ENCODE results near the gene TIGD3. TPM values are rescaled to one million over a fixed set of nuclear protein-coding genes. Genes with fewer than 3 reads are reported as not detected.

Gene TIGD3
- total and polyA plus RNA-seq, 9 of the 15 experiments (the other 6 are each of a cell fraction or from before 2014, with no cell fraction given) = 0.06 to 1.3 (median 0.56) TPM

DNA sequence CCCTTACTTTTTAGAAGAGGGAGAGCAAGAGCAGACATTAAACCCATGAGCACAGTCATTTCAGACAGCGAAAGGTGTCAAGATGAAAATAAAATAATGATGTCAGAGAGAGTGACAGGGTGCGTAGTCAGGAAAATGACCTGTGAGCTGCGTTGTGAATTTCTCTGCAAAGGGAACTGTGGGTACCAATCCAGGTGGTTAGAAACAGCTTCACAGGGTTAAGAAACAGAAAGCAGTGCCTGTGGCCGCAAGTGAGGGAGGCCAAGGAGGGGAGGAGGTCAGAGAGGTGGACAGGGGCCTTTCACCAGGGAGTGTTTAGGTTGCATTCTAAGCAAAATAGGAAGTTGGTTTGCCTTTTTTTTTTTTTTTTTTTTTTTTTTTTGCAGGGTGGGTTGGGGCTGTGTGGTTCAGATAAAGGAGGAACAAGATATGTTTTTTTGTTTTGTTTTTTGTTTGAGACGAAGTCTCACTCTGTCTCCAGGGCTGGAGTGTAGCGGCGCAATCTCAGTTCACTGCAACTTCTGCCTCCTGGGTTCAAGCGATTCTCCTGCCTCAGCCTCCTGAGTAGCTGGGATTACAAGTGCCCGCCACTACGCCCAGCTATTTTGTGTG lies 7.9 kb downstream of the TIGD3 start (continued):
- no peak for TF ChIP-seq ZBTB40 (IDR thresholded peaks at IDR 0.05)
- TF ChIP-seq ZBTB40 (CRISPR knock-in tag; IDR thresholded peaks at IDR 0.05) = no peak
- no peak for TF ChIP-seq CEBPB (tag; IDR thresholded peaks at IDR 0.05)
- TF ChIP-seq CBX3 (IDR thresholded peaks at IDR 0.05; ENCODE audit: borderline replicate concordance in 1 of 2, low read length in 2 of 2) = no peak
- TF ChIP-seq, protein P1, sequence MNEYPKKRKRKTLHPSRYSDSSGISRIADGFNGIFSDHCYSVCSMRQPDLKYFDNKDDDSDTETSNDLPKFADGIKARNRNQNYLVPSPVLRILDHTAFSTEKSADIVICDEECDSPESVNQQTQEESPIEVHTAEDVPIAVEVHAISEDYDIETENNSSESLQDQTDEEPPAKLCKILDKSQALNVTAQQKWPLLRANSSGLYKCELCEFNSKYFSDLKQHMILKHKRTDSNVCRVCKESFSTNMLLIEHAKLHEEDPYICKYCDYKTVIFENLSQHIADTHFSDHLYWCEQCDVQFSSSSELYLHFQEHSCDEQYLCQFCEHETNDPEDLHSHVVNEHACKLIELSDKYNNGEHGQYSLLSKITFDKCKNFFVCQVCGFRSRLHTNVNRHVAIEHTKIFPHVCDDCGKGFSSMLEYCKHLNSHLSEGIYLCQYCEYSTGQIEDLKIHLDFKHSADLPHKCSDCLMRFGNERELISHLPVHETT (CRISPR knock-in tag; conservative IDR thresholded peaks at IDR 0.05 in 1 of 2, IDR thresholded peaks at IDR 0.05 in 1 of 2) = peak in 1 of 2 experiments; percentile 67; a peak in 2 of 4 replicates
- TF ChIP-seq ZNF232 (CRISPR knock-in tag; IDR thresholded peaks at IDR 0.05) = no peak
- TF ChIP-seq, protein P2, sequence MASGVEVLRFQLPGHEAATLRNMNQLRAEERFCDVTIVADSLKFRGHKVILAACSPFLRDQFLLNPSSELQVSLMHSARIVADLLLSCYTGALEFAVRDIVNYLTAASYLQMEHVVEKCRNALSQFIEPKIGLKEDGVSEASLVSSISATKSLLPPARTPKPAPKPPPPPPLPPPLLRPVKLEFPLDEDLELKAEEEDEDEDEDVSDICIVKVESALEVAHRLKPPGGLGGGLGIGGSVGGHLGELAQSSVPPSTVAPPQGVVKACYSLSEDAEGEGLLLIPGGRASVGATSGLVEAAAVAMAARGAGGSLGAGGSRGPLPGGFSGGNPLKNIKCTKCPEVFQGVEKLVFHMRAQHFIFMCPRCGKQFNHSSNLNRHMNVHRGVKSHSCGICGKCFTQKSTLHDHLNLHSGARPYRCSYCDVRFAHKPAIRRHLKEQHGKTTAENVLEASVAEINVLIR (CRISPR knock-in tag; IDR thresholded peaks at IDR 0.05) = no peak
- TF ChIP-seq, protein P3, sequence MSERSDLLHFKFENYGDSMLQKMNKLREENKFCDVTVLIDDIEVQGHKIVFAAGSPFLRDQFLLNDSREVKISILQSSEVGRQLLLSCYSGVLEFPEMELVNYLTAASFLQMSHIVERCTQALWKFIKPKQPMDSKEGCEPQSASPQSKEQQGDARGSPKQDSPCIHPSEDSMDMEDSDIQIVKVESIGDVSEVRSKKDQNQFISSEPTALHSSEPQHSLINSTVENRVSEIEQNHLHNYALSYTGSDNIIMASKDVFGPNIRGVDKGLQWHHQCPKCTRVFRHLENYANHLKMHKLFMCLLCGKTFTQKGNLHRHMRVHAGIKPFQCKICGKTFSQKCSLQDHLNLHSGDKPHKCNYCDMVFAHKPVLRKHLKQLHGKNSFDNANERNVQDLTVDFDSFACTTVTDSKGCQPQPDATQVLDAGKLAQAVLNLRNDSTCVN (CRISPR knock-in tag; IDR thresholded peaks at IDR 0.05) = no peak
- TF ChIP-seq NFE2L1 (tag; IDR thresholded peaks at IDR 0.05; ENCODE audit: borderline replicate concordance, low read depth) = no peak
